ENCODE measurements around the gene DUSP15.
"Not testable (repeated sequence)": the region's sequence is repeated elsewhere in the genome, so short reads cannot be mapped to it uniquely, and the experiment has no call there.

Gene DUSP15

DNA sequence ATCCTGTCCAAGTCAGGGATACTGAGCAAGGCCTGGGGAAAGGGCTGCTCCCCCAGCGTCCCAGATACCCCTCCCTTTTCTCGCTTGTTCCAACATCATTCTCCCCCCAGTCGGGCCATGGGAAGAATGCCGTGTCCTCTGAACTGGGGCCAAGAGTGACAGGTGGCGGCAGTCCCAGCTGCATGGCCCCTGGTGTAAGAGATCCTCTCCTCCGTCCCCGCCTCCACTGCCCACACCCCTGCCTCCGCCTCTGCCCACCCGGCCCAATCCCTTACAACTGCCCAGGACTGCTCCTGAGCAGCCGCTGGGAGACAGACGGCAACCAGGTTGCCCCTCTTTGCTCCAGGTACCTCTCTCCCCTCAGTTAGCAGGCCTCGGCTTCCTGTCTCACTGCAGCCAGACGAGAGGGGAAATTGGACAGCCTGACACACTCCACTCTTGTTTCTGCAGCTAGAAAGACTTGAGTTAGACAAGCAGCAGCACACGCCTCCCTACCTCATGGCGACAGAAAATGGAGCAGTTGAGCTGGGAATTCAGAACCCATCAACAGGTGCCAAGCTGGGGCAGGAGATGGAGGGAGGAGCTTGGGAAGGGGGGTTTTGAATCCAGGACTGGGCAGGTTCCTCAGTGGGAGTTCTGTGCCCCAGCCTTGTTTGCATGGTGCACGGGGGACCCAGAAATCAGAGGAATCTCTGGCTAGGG is 51.1 kb downstream of the DUSP15 start, which contains the start of gene MYLK2:
TSS of gene MYLK2 (plus strand) at position 274 of the 702 bp plus-strand sequence. CDS start at position 499, 225 bp downstream.
- peak; percentile 53 for DNase-seq

DNA sequence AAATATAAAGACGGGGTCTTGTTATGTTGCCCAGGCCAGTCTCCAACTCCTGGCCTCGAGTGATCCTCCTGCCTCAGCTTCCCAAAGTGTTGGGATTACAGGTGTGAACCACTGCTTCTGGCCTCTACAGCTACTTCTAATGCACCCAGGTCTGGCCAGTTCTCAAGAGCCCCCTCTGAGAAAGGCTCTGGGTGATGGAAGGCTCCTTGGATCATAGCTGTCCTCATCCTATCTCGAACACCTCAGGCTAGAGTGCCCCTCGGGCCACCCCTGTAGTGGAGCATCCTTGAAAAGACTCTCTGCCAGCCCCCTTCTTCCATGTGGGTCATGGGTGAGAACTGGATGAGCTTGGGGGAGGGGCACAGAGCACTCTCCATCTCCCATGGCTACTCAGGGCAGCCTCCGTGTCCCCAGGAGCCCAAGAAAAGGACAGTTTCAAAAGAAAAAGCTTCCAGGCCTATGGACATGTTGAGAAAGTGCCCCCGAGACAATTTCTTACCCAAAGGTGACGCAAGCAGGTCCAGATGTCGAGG is 51.9 kb downstream of the DUSP15 start:
- no peak for DNase-seq

DNA sequence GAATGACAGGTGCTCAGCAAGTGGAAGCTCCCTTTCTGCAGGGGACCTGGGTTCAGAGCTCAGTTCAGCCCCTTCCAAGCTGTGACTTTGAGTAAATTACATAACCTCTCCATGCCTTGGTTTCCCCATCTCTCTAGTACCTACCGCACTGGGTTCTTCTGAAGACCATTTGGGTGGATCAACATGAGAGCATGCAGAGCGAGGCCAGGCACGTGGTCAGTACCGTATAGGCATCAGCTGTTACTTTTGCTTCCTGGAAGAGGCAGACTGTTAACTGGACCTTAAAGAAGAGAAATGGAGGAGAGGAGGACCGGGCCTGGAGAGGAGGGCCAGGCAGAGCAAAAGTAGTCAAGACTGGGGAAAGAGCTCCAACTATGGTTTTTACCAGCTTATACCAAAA is 52.9 kb downstream of the DUSP15 start:
- no peak for DNase-seq

DNA sequence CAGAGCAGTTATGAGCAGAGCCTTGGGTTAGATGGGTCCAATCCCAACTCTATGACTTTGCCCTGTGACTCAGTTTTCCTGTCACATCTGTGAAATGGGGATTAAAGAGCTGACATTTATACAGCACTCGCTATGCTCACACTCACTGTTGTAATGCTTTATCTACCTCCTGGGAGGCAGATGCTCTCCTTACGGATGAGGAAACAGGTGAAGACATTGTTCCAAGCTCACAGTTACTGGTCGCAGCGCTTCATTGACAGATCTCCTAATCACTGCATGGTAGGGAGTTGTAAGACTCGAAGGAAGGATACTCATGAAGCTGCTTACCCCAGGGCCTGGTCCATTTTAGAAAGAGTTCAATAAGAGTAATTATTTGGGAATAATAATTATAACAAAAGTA is 54.1 kb downstream of the DUSP15 start:
- DNase-seq: no peak

DNA sequence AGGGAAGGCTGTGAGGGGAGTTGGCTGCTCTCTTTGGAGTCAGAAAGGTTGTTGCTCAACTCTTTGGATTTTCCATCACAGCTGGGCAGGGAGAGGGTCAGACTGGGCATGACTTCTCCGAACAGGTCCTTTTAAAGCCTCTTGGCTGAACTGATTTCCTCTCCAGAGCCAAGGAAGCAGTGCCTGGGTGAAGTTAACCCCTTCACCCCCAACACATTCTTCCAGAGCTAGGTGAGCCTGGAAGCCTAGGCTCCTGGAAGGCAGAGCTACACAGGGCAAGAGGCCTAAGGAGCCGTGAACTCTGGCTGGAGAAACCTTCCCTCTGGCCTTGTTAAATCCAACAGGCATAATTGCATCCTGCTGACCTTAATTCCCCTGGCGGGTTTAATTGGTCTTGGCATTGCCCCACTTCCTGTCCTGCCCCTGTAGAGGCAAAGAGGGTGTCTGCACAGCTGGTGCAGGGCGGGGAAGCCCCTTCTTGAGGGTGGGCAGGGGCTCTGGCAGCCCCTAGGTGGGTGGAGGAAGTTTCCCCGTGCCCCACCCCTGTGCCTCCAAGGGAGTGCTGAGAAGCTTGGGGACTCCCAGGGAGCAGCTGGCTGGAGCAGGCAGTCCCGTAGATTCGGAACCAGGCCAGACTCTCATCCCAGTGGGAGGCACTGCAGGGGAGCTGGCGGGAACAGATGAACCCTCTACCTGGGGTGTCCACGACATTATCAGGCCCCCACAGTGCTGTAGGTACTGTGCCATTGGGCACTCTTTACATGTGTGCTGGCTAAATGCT is 54.7 kb downstream of the DUSP15 start:
- DNase-seq: no peak

DNA sequence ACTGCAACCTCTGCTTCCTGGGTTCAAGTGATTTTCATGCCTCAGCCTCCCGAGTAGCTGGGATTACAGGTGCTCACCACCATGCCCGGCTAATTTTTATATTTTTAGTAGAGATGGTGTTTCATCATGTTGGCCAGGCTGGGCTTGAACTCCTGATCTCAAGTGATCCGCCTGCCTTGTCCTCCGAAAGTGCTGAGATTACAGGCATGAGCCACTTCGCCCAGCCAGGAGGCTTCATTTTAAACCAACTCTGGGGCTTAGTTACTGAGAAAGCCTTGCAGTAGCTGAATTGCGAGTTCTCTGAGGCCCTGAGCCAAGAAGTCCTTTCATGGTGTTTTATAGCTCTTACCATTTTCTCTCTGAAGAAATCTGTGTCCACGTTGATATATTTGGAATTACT is 56.2 kb downstream of the DUSP15 start:
- not testable (repeated sequence) for DNase-seq

DNA sequence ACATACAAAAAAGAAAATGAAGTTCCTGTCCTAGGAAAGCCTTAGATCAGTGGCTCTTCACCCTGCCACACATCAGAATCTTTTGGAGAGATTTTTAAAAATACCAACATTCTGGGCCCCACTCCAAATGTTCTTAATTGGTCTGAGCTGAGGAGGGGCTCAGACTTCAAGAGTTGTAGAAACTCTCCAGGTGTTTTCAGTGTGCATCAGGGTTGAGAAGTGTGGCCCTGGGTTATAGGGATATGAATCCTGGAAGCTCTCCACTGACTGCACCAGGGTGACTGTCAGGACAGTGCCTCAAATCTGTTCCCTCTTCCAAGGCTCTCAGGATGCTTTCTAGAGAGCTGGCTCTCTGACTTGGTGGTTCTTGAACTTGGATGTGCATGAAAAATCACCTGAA is 56.7 kb downstream of the DUSP15 start:
- DNase-seq: no peak

DNA sequence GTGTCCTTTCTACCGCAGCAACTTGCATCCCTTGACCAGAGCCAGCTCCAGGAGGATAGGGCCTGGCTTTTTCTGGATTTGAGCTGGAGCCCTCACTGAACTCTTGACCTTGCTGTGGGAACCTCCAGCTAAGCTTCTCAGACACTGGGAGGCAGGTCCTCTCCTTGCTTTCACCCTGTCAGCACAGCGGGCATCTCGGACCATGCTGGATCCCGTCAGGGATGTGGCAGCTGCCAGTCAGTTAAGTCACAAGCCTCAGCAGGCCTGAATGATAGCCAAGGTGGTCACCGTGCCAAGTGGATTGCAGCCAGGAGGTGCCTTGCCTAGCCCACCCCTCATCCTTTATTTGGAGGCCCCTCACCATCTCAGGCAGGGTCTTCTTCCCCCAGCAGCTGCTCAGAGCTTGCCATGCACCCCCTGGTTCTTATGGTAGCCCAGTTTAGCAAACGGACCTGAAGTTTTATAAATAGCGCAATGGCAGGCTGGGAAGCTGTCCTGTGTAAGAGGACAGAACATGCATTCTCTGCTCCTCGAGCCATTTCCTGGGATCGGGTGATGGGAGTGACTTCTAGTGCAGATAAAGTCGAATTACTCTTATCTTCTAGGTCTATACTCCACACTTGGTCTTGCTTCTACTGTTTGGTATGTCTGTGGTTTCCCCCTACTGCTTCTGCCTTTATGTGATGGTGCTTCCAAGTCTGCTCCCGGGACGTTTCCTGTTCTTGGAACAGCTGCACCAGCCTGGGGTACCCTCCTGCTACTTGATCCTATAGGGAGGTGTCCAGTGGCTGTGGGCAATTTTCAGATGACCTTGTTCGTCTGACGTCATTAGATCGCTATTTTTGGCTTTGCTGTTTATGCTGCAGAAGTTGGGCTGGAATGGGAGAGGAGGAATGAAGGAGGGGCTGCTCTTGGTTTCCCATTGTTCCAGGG is 58.3 kb downstream of the DUSP15 start:
- no peak for DNase-seq

DNA sequence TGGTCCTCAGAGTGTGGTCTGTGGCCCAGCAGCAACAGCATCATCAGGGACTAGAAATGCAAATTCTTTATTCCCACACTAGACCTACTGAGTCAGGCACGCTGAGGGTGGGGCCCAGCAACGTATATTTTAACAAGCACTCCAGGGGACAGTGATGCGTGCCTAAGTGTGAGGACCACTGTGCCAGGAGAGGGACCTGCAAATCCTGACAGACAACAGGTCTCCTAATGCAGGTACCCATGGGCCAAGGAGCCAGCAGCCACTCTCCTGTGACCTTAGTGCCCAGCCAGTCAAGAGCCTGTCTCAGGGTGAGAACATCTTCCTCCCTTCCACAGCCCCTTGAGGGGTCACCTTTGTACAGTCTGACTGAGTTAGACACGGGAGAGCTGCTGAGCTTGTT is 59.1 kb downstream of the DUSP15 start:
- DNase-seq: no peak
